Lower leg skin (tissue), 3 donors: ENCODE results near the gene OSCP1.

Experiments
- POLR2A ChIP-seq, 2 donors: fragments of 450-650 bp; IDR thresholded peaks; one replicate each; pipeline ENCODE4 v1.6.1; 2016 to 2017; ENCODE audit warnings: antibody characterized with exemption in 2 of 2, mild to moderate bottlenecking in 1 of 2, moderate library complexity in 1 of 2
- TF ChIP-seq, protein P1 (sequence below), 3 donors: fragments of 450-650 bp; IDR thresholded peaks; one replicate each; pipeline ENCODE4 v1.5.1; 2016; ENCODE audit warnings: antibody characterized with exemption in 3 of 3, mild to moderate bottlenecking in 3 of 3, moderate library complexity in 2 of 3

DNA sequence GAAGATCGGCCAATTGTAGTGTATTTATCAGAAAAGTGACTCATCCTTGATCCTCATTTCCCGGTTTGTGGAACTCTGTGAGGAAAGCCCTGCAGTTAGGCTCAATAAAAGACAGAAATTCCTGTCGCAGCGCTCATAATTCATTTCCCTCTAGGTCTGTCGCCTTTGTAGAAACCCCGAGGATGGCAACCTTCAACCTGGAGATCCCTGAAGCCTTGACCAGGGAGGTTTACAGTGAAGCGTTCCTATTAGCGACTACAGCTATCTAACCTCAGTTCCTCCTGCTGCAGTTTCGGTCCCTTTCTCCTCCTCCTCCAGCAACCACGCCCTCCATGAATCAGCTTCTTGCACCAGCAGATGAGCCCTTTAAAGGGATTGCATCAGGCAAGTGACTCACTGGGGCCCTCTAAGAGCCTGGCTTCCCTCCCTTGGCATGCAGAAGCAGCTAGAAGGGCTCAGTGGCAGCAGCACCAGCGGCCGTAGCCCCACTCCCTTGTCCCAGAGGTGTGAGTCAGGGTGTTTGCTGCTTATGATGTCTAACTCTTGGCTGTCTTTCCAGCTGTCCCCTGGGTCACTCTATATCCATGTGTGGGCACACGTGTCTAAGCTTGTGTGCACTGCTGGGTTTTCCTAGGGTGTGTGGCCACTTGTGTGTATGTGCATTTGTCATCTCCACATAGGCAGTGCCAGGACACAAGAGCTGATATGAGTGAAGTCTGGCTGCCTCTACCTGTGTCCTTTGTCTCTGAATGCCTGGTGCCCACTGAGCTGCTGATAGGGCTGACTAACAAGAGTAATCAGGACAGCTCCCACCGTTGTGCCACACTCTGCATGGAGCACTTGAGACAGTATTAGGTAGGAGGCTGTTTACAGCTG is 63.7 kb downstream of the OSCP1 start:
- TF ChIP-seq, protein P1, sequence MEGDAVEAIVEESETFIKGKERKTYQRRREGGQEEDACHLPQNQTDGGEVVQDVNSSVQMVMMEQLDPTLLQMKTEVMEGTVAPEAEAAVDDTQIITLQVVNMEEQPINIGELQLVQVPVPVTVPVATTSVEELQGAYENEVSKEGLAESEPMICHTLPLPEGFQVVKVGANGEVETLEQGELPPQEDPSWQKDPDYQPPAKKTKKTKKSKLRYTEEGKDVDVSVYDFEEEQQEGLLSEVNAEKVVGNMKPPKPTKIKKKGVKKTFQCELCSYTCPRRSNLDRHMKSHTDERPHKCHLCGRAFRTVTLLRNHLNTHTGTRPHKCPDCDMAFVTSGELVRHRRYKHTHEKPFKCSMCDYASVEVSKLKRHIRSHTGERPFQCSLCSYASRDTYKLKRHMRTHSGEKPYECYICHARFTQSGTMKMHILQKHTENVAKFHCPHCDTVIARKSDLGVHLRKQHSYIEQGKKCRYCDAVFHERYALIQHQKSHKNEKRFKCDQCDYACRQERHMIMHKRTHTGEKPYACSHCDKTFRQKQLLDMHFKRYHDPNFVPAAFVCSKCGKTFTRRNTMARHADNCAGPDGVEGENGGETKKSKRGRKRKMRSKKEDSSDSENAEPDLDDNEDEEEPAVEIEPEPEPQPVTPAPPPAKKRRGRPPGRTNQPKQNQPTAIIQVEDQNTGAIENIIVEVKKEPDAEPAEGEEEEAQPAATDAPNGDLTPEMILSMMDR (IDR thresholded peaks at IDR 0.05), result no peak
- TF ChIP-seq POLR2A (IDR thresholded peaks at IDR 0.05), result no peak
